GM12878 (cell line): ENCODE results near the gene LXN. TPM values are rescaled to one million over a fixed set of nuclear protein-coding genes. Genes with fewer than 3 reads are reported as not detected.

Experiments used
- ATAC-seq: fragments of 200-7000 bp; cut with Tn5 transposase; 3 replicates; pipeline ENCODE4 v1.9.1; 2020; ENCODE audit warnings: mild to moderate bottlenecking, moderate library complexity
- BruUV-seq: library from RNA; stranded (reverse); fragments of 400-500 nt; replicated peaks from 2 replicates; lab custom pipeline; 2021; lab: Mats Ljungman, UMichigan
- CTCF ChIA-PET: fragments of 300-600 bp; sonication (Branson Sonifier 250); formaldehyde crosslinking; extraction: SDS; loops from one replicate; lab custom pipeline; 2021; ENCODE audit warnings: inconsistent platforms; lab: Yijun Ruan, JAX
- POLR2A ChIA-PET: fragments of 350-600 bp; formaldehyde crosslinking; extraction: SDS; loops from one replicate; lab custom pipeline; 2021; ENCODE audit warnings: inconsistent platforms; lab: Charles Lee
- RAD21 ChIA-PET: fragments of 300-600 bp; sonication (Branson Sonifier 250); formaldehyde crosslinking; loops from one replicate; lab custom pipeline; 2023; ENCODE audit warnings: antibody characterized with exemption; ENCODE audit not compliant: unreplicated experiment; lab: Charles Lee
- SMC1A ChIA-PET: fragments of 300-600 bp; sonication (Branson Sonifier 250); formaldehyde crosslinking; loops from one replicate; lab custom pipeline; 2023; ENCODE audit not compliant: unreplicated experiment, uncharacterized antibody; lab: Charles Lee
- DNase-seq: peaks from one replicate; pipeline ENCODE4 v3.0.0-alpha.2; 2011; ENCODE audit warnings: low read depth, low spot score
- FAIRE-seq: peaks from 3 replicates; lab custom pipeline; 2011; peaks lifted over from hg19 to GRCh38; lab: Jason Lieb, UNC
- H2AFZ ChIP-seq: 2 replicates; pipeline ENCODE4 v1.6.0; 2011; ENCODE audit warnings: low read depth, low read length, control low read depth; ENCODE audit not compliant: control insufficient read depth
- H3K27ac ChIP-seq: 2 replicates; pipeline ENCODE4 v1.5.1; 2011; ENCODE audit warnings: control low read depth; ENCODE audit not compliant: control insufficient read depth, insufficient read depth
- H3K27me3 ChIP-seq, 2 experiments: replicated peaks in 1 of 2; 2 replicates each; pipeline versions ENCODE4 v1.6.0 to v1.6.1; 2011; ENCODE audit warnings: low read length in 1 of 2; ENCODE audit not compliant: control insufficient read depth in 2 of 2, insufficient read depth in 2 of 2
- H3K36me3 ChIP-seq, 2 experiments: 2 replicates each; pipeline ENCODE4 v1.5.1; 2011; ENCODE audit warnings: low read length in 1 of 2; ENCODE audit not compliant: control insufficient read depth in 2 of 2, insufficient read depth in 2 of 2
- H3K4me1 ChIP-seq: 2 replicates; pipeline ENCODE4 v1.6.1; 2011; ENCODE audit warnings: mild to moderate bottlenecking, low read length, moderate library complexity, mixed read lengths; ENCODE audit not compliant: control insufficient read depth, insufficient read depth
- H3K4me2 ChIP-seq: 2 replicates; pipeline ENCODE4 v1.6.0; 2011; ENCODE audit warnings: control low read depth; ENCODE audit not compliant: control insufficient read depth, insufficient read depth
- H3K4me3 ChIP-seq: fragments of 200-600 bp; sonication (generic); 2 replicates; pipeline ENCODE4 v1.5.1; 2016
- H3K79me2 ChIP-seq: 2 replicates; pipeline ENCODE4 v1.6.0; 2011; ENCODE audit warnings: low read length; ENCODE audit not compliant: control insufficient read depth, insufficient read depth
- H3K9ac ChIP-seq: 2 replicates; pipeline ENCODE4 v1.8.0; 2011; ENCODE audit warnings: low read length, control low read depth, mixed read lengths; ENCODE audit not compliant: control insufficient read depth, insufficient read depth
- H3K9me3 ChIP-seq: replicated peaks from 3 replicates; pipeline ENCODE4 v1.5.1; 2011; ENCODE audit warnings: mild to moderate bottlenecking, low read length; ENCODE audit not compliant: control insufficient read depth, insufficient read depth
- H4K20me1 ChIP-seq: 2 replicates; pipeline ENCODE4 v1.6.0; 2011; ENCODE audit not compliant: control insufficient read depth, insufficient read depth
- BCL11A ChIP-seq: IDR thresholded peaks from 2 replicates; pipeline ENCODE4 v1.6.1; 2011; ENCODE audit warnings: low read depth, low read length
- CEBPZ ChIP-seq: fragments of 150-350 bp; IDR thresholded peaks from 2 replicates; pipeline ENCODE4 v1.6.1; 2016; ENCODE audit warnings: low read depth, low read length
- DPF2 ChIP-seq: fragments of 450-650 bp; IDR thresholded peaks from 2 replicates; pipeline ENCODE4 v1.6.1; 2017; ENCODE audit warnings: mild to moderate bottlenecking
- IKZF2 ChIP-seq, 2 experiments: fragments of 450-650 bp; IDR thresholded peaks; 2 replicates each; pipeline ENCODE4 v1.6.1; 2017; ENCODE audit warnings: mild to moderate bottlenecking in 2 of 2, moderate library complexity in 2 of 2
- MTA2 ChIP-seq: fragments of 450-650 bp; IDR thresholded peaks from 2 replicates; pipeline ENCODE4 v1.6.1; 2016; ENCODE audit warnings: low read depth, mild to moderate bottlenecking, moderate library complexity
- NFXL1 ChIP-seq: fragments of 450-650 bp; IDR thresholded peaks from 2 replicates; pipeline ENCODE4 v1.6.1; 2017; ENCODE audit warnings: antibody characterized with exemption, mild to moderate bottlenecking, borderline replicate concordance
- POLR2AphosphoS2 ChIP-seq: IDR thresholded peaks from 2 replicates; pipeline ENCODE4 v1.6.1; 2011; ENCODE audit warnings: low read depth, mild to moderate bottlenecking, low read length, improper control_type of control experiment, moderate library complexity
- RCOR1 ChIP-seq: conservative IDR thresholded peaks from 2 replicates; pipeline ENCODE4 v1.6.1; 2012; ENCODE audit warnings: low read depth, low read length, improper control_type of control experiment
- SMARCA5 ChIP-seq: fragments of 450-650 bp; IDR thresholded peaks from 2 replicates; pipeline ENCODE4 v1.6.1; 2017; ENCODE audit warnings: mild to moderate bottlenecking
- SMC3 ChIP-seq: IDR thresholded peaks from 2 replicates; pipeline ENCODE4 v1.6.1; 2011; ENCODE audit warnings: low read length, improper control_type of control experiment, borderline replicate concordance
- TBL1XR1 ChIP-seq: IDR thresholded peaks from 2 replicates; pipeline ENCODE4 v1.6.1; 2012; ENCODE audit warnings: low read depth, low read length, improper control_type of control experiment
- in situ Hi-C: fragments of 300-500 bp; cut with MboI; formaldehyde crosslinking; loops from 9 replicates; pipeline ENCODE4 v1.14.3; 2018; ENCODE audit warnings: mixed read lengths
- intact Hi-C: fragments of 100-400 bp; cut with micrococcal nuclease; formaldehyde crosslinking; loops from one replicate; pipeline ENCODE4 v1.14.2; 2022; ENCODE audit not compliant: unreplicated experiment
- polyA plus RNA-seq, 11 experiments: library from polyadenylated mRNA; depleted of rRNA in 4 of 11; unstranded in 6 of 11; stranded (reverse) in 5 of 11; fragments of >200 nt; fragmentation: Nextera tagmentation in 4 of 11; fragmentation: Illumina TruSeq in 1 of 11; extraction: Ambion mirVana in 4 of 11; extraction: Trizol in 1 of 11; gene quantifications; 1 replicate in 1 of 11; 2 replicates in 10 of 11; pipeline versions ENCODE4 v1.2.1 to v1.2.3, GENCODE V29; 2011 to 2016; ENCODE audit warnings: inconsistent platforms in 2 of 11, missing spikeins in 2 of 11, low read depth in 1 of 11
- total RNA-seq, 4 experiments: library from RNA; depleted of rRNA in 3 of 4; stranded (reverse); fragments of >200 nt in 3 of 4; fragmentation: Illumina TruSeq in 1 of 4; extraction: Trizol in 1 of 4; gene quantifications; 2 replicates each; pipeline versions ENCODE4 v1.2.1 to v1.2.3, GENCODE V29; 2013 to 2021
- TF ChIP-seq, protein P1 (sequence below): IDR thresholded peaks from 2 replicates; pipeline ENCODE4 v1.6.1; 2012; ENCODE audit warnings: improper control_type of control experiment, low read depth, low read length; ENCODE audit not compliant: insufficient replicate concordance
- TF ChIP-seq, protein P2 (sequence below): IDR thresholded peaks from 2 replicates; pipeline ENCODE4 v1.6.1; 2012; ENCODE audit warnings: low read depth, low read length, improper control_type of control experiment
- TF ChIP-seq, protein P3 (sequence below): IDR thresholded peaks from 2 replicates; pipeline ENCODE4 v1.6.1; 2012; ENCODE audit warnings: low read length, inconsistent platforms

The LXN gene
- total and polyA plus RNA-seq, 10 of the 15 experiments (the other 5 are each of a cell fraction or from before 2014, with no cell fraction given), result 10.7 to 45.0 (median 20.4) TPM

GRCh38 chr3:158631981-158632380 lies 40.5 kb downstream of the LXN start:
- RAD21 ChIA-PET, result no interaction called here
- Histone ChIP-seq H3K9me3 (no peaks in the 10 kb centered on the region), H3K79me2 (no peaks in the 10 kb centered on the region), H3K4me1 (no peaks in the 10 kb centered on the region), H3K9ac (no peak overlapping the region), H2AFZ (no peak overlapping the region), H3K27ac (no peak overlapping the region), H3K36me3 (no peaks in the 10 kb centered on the region), H3K27me3 (peaks cover 0 to 1% of the 10 kb centered on the region in 2 experiments; a peak in 1 of 4 replicates), H3K4me2 (no peak overlapping the region), H3K4me3 (no peak overlapping the region), H4K20me1 (no peaks in the 10 kb centered on the region)
- FAIRE-seq (no peak), DNase-seq (no peak), ATAC-seq (no peak)
- CTCF ChIA-PET, result interaction anchor here (0.8 kb wide), 1 partner anchor 13 kb away, joined by 4 read pairs; no protein-coding TSS in a partner anchor
- in situ Hi-C loops (no loop called here), intact Hi-C loops (no loop called here)
- SMC1A ChIA-PET, result interaction anchor here (0.6 to 0.7 kb wide), 2 partner anchors 15 to 83 kb away, joined by 3 to 4 read pairs; no protein-coding TSS in a partner anchor
- no TSS peak for BruUV-seq
- POLR2A ChIA-PET, result no interaction called here
- TF ChIP-seq, protein P1, sequence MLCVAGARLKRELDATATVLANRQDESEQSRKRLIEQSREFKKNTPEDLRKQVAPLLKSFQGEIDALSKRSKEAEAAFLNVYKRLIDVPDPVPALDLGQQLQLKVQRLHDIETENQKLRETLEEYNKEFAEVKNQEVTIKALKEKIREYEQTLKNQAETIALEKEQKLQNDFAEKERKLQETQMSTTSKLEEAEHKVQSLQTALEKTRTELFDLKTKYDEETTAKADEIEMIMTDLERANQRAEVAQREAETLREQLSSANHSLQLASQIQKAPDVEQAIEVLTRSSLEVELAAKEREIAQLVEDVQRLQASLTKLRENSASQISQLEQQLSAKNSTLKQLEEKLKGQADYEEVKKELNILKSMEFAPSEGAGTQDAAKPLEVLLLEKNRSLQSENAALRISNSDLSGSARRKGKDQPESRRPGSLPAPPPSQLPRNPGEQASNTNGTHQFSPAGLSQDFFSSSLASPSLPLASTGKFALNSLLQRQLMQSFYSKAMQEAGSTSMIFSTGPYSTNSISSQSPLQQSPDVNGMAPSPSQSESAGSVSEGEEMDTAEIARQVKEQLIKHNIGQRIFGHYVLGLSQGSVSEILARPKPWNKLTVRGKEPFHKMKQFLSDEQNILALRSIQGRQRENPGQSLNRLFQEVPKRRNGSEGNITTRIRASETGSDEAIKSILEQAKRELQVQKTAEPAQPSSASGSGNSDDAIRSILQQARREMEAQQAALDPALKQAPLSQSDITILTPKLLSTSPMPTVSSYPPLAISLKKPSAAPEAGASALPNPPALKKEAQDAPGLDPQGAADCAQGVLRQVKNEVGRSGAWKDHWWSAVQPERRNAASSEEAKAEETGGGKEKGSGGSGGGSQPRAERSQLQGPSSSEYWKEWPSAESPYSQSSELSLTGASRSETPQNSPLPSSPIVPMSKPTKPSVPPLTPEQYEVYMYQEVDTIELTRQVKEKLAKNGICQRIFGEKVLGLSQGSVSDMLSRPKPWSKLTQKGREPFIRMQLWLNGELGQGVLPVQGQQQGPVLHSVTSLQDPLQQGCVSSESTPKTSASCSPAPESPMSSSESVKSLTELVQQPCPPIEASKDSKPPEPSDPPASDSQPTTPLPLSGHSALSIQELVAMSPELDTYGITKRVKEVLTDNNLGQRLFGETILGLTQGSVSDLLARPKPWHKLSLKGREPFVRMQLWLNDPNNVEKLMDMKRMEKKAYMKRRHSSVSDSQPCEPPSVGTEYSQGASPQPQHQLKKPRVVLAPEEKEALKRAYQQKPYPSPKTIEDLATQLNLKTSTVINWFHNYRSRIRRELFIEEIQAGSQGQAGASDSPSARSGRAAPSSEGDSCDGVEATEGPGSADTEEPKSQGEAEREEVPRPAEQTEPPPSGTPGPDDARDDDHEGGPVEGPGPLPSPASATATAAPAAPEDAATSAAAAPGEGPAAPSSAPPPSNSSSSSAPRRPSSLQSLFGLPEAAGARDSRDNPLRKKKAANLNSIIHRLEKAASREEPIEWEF, result no peak
- no peak for TF ChIP-seq CEBPZ
- TF ChIP-seq TBL1XR1, result no peak
- TF ChIP-seq MTA2, result no peak
- TF ChIP-seq BCL11A, result no peak
- TF ChIP-seq, protein P2, sequence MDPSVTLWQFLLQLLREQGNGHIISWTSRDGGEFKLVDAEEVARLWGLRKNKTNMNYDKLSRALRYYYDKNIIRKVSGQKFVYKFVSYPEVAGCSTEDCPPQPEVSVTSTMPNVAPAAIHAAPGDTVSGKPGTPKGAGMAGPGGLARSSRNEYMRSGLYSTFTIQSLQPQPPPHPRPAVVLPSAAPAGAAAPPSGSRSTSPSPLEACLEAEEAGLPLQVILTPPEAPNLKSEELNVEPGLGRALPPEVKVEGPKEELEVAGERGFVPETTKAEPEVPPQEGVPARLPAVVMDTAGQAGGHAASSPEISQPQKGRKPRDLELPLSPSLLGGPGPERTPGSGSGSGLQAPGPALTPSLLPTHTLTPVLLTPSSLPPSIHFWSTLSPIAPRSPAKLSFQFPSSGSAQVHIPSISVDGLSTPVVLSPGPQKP, result no peak
- no peak for TF ChIP-seq SMC3
- TF ChIP-seq, protein P3, sequence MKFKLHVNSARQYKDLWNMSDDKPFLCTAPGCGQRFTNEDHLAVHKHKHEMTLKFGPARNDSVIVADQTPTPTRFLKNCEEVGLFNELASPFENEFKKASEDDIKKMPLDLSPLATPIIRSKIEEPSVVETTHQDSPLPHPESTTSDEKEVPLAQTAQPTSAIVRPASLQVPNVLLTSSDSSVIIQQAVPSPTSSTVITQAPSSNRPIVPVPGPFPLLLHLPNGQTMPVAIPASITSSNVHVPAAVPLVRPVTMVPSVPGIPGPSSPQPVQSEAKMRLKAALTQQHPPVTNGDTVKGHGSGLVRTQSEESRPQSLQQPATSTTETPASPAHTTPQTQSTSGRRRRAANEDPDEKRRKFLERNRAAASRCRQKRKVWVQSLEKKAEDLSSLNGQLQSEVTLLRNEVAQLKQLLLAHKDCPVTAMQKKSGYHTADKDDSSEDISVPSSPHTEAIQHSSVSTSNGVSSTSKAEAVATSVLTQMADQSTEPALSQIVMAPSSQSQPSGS, result no peak
- no peak for TF ChIP-seq POLR2AphosphoS2
- no peak for TF ChIP-seq IKZF2 (IDR thresholded peaks at IDR 0.05)
- TF ChIP-seq NFXL1, result no peak
- TF ChIP-seq RCOR1, result no peak
- TF ChIP-seq DPF2, result no peak
- TF ChIP-seq SMARCA5, result no peak
